Right lobe of liver (tissue), 6 donors: ENCODE measurements around the gene TOMM40L. TPM values are rescaled to one million over a fixed set of nuclear protein-coding genes. Genes with fewer than 3 reads are reported as not detected.

ENCODE experiments used
- ATAC-seq, 4 donors: fragments of 200-7000 bp; cut with Tn5 transposase; one replicate each; pipeline ENCODE4 v1.9.1; 2020; ENCODE audit warnings: mild to moderate bottlenecking in 4 of 4, moderate library complexity in 4 of 4
- DNase-seq, 3 donors: peaks; one replicate each; pipeline ENCODE4 v3.0.0-alpha.2; 2020
- H3K27ac ChIP-seq, 3 donors: fragments of 200-600 bp; one replicate each; pipeline ENCODE4 v1.8.0; 2022
- H3K27me3 ChIP-seq, 2 donors: fragments of 200-600 bp; one replicate each; pipeline ENCODE4 v1.8.0; 2022
- H3K36me3 ChIP-seq, 4 donors: fragments of 200-600 bp; sonication (generic) in 1 of 4; one replicate each; pipeline versions ENCODE4 v1.5.1 to v1.8.0; 2017 to 2022; ENCODE audit warnings: control low read depth in 1 of 4
- H3K4me1 ChIP-seq, 4 donors: fragments of 200-600 bp; sonication (generic) in 1 of 4; one replicate each; pipeline versions ENCODE4 v1.5.1 to v1.8.0; 2017 to 2022; ENCODE audit warnings: control low read depth in 1 of 4
- H3K4me3 ChIP-seq, 3 donors: fragments of 200-600 bp; one replicate each; pipeline ENCODE4 v1.8.0; 2022
- H3K9me3 ChIP-seq, 4 donors: fragments of 200-600 bp; sonication (generic) in 1 of 4; one replicate each; pipeline versions ENCODE4 v1.5.1 to v1.8.0; 2017 to 2022; ENCODE audit warnings: control low read depth in 1 of 4
- POLR2A ChIP-seq: fragments of 450-650 bp; IDR thresholded peaks from one replicate; pipeline ENCODE4 v1.6.1; 2017; ENCODE audit warnings: antibody characterized with exemption, mild to moderate bottlenecking
- WGBS: methylation state at CpG from one replicate; pipeline ENCODE4 v1.1.6; 2018; ENCODE audit warnings: low coverage, low lambda C conversion rate; ENCODE audit not compliant: insufficient coverage; ENCODE audit errors: missing lambda C conversion rate; 5-methylcytosine and 5-hydroxymethylcytosine counted together
- intact Hi-C, 2 donors: fragments of 100-400 bp; cut with DNase I; formaldehyde crosslinking; loops; one replicate each; pipeline versions ENCODE4 v1.11.2 to v1.14.1; 2022
- long read RNA-seq: library from polyadenylated mRNA; unstranded; transcript quantifications from one replicate; pipeline ENCODE4 v2.0.0, GENCODE V29; 2019
- total RNA-seq, 6 experiments: library from RNA; depleted of rRNA in 2 of 6; stranded (reverse); fragments of >200 nt in 2 of 6; fragmentation: NEBNext Ultra II Directional in 3 of 6; extraction: Animal tissue kit (Norgen Biotek cat#: 25700) in 3 of 6; gene quantifications; one replicate each; pipeline versions ENCODE4 v1.1.0 to v1.2.4, GENCODE V29; 2016 to 2023
- TF ChIP-seq, protein P1 (sequence below), 4 donors: fragments of 200-600 bp in 3 of 4; fragments of 450-650 bp in 1 of 4; IDR thresholded peaks; one replicate each; pipeline versions ENCODE4 v1.5.1 to v1.8.0; 2016 to 2022; ENCODE audit warnings: antibody characterized with exemption in 4 of 4, mild to moderate bottlenecking in 2 of 4
- donor health status: DM: no; HTN: yes; CAD: no.
- donor health status: DM: no; HTN: no; CAD: no.
- donor health status: DM: no; HTN: no; CAD: no.
- donor health status: DM: no; HTN: yes; CAD: no.
- donor health status: DM: no; HTN: yes; CAD: no.

Gene TOMM40L
- total RNA-seq, result 10 to 100 TPM in 3 of 6 experiments, 1 to 10 TPM in 3; 4.3 to 18.5 (median 8.1) TPM
- long read RNA-seq, partial matches to known transcripts, result 0 of 1 reads
- long read RNA-seq, other reads (novel, unspliced or antisense), result 1 of 1 reads

DNA sequence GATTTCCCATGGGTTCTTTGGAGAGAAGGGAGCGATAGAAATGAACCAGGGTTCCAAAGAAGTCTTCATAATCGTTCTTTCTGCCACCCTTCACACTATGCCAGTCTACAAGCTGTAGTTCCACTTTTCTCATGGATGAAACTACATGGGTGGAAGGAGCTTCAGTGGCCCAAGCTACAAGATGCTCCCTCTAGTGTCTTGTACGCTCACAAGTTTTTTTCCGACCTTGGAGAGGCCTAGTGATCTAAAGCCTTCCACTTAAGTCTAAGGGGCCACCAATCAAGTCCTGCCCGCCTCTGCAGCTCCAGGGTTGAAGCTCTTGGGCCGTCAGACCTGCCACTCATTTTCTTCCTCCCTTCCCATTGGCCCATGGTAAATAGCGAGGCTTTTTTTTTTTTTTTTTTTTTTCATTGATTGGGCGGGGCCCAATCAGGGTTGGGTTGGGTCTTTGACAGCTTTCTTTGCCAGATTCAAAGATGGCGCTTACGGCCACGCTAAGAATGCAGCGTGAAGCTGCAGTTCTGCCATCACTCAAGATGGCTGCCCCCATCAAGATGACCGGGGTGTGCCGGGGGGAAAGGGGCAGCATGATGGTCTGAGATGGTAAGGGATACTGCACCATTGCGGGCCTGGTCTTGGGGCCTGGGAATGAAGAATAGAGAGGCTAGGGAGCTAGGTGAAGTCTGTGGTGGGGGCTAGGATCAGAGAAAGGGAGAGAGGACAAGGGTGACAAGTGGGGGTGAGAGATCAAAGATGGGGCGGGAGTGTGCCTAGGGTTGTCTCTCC lies at the start of gene TOMM40L:
TSS of gene TOMM40L (plus strand) at position 527 of the 786 bp plus-strand sequence. CDS start 430 bp downstream, outside the sequence.
- TF ChIP-seq POLR2A, result peak; percentile 60
- TF ChIP-seq, protein P1, sequence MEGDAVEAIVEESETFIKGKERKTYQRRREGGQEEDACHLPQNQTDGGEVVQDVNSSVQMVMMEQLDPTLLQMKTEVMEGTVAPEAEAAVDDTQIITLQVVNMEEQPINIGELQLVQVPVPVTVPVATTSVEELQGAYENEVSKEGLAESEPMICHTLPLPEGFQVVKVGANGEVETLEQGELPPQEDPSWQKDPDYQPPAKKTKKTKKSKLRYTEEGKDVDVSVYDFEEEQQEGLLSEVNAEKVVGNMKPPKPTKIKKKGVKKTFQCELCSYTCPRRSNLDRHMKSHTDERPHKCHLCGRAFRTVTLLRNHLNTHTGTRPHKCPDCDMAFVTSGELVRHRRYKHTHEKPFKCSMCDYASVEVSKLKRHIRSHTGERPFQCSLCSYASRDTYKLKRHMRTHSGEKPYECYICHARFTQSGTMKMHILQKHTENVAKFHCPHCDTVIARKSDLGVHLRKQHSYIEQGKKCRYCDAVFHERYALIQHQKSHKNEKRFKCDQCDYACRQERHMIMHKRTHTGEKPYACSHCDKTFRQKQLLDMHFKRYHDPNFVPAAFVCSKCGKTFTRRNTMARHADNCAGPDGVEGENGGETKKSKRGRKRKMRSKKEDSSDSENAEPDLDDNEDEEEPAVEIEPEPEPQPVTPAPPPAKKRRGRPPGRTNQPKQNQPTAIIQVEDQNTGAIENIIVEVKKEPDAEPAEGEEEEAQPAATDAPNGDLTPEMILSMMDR (IDR thresholded peaks at IDR 0.05), result peak; percentile 31 to 48 (median 42)
- Histone ChIP-seq H3K27me3 (no peaks in the 10 kb centered on the region), H3K36me3 (peaks cover 0 to 26% (median 11%) of the 10 kb centered on the region in 4 donors), H3K27ac (peak within 1 kb of the TSS; percentile 69 to 84 (median 79)), H3K4me1 (peaks cover 0 to 48% (median 8%) of the 10 kb centered on the region in 4 donors), H3K4me3 (peak within 1 kb of the TSS; percentile 61 to 73 (median 66)), H3K9me3 (no peaks in the 10 kb centered on the region)
- intact Hi-C loops, result no loop called here
- ATAC-seq (peak; percentile 62 to 81 (median 66)), DNase-seq (peak; percentile 85 to 93 (median 90))
- WGBS, result 0% methylated on average over 16 of the region's 16 CpGs

DNA sequence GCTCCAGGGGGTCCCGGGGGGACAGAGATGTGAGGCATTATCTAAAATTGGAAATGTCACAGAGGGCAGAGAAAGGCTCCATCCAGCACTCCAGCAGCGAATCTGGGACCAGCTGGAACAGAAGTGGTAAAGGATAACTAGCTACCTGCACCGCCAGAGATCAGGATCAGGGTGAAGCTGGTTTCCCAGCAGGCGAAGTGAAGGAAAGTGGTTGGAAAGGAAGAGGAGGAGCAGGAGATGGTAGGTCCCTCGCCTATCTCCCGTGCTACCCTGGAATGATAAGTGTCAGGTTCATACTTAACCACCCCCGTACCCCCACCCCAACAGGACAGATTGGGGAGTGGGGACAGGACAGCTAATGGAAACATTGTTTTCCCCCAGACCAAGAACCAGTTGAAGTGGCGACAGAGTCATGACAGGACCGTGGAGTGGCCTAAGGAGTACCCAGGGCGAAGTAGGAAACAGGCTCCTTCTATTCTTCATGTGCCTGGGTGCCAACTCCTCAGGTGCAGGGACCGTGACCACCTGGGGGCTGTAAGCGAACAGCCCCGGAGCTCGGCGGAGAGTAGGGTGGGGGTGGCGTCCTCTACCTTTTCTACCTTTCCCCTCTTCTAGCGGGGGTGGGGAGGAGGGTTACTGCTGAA lies 49.3 kb upstream of the TOMM40L start:
- DNase-seq (no peak), ATAC-seq (no peak)
- no peak for TF ChIP-seq POLR2A
- TF ChIP-seq, protein P1 (IDR thresholded peaks at IDR 0.05), result no peak
- H3K9me3 ChIP-seq, result no peaks in the 10 kb centered on the region
- H3K36me3 ChIP-seq, result peaks cover 0 to 27% (median 10%) of the 10 kb centered on the region in 4 donors
- 30% methylated on average over 11 of the region's 17 CpGs for whole genome bisulfite sequencing
- H3K27me3 ChIP-seq, result no peaks in the 10 kb centered on the region
- intact Hi-C loops, result no loop called here
- H3K4me3 ChIP-seq, result peak overlapping the region; percentile 72 to 93 (median 73)
- H3K4me1 ChIP-seq, result peaks cover 0 to 24% (median 7%) of the 10 kb centered on the region in 4 donors
- H3K27ac ChIP-seq, result peak overlapping the region; percentile 71 to 86 (median 80)

DNA sequence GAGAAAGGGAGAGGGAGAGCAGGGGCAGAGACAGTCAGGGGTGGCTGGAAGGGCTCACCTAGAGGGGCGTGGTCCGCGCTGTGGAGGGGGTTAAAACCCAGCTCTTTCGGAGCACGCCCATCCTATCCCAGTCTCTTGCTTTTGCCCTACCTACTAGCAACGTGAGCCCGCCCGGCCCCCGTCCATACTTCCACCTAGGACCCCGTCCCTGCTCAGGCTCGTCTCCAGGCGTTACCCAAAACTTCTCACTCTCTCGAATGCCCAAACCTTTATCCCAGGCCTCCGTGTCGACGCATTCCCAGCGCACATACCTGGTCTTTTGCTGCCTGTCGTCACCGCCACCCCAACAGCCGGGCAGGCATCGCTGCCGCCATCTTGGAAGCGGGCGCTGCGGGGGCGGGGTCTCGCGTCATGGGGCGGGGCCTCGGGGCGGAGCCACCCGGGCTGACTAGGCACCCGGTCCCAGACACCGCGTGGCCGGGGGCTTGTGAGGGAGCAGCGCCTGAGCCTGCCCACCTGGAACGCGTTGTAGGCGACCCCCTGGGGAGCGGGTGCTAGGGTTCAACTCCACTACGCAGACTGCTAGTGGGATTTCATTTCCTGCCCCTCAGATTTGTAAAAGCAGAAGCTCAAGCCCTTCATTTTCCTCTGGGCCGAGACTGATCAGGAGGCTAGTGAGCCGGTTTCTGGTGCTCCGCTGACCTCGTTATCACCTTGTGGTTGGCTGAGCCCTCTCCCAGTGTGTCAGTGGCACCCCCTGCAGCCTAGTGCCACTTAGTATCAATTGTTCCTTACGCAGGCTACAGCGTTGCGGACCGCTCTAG lies 48.5 kb upstream of the TOMM40L start, which contains the start of gene B4GALT3:
TSS of gene B4GALT3 (minus strand) at position 396 of the 824 bp plus-strand sequence. CDS start 1,447 bp downstream, outside the sequence.
- peaks cover 0 to 24% (median 7%) of the 10 kb centered on the region in 4 donors for H3K4me1 ChIP-seq

More for the DNA sequence above, 48.5 kb upstream of the TOMM40L start, which contains the start of gene B4GALT3:
- H3K36me3 ChIP-seq, result peaks cover 0 to 22% (median 6%) of the 10 kb centered on the region in 4 donors
- H3K9me3 ChIP-seq, result no peaks in the 10 kb centered on the region
- H3K27ac ChIP-seq, result peak within 1 kb of the TSS; percentile 71 to 86 (median 80)
- H3K4me3 ChIP-seq, result peak within 1 kb of the TSS; percentile 72 to 93 (median 73)
- ATAC-seq (peak; percentile 95 to 97 (median 96)), DNase-seq (peak; percentile 93 to 94 (median 94))
- WGBS, result 3% methylated on average over 35 of the region's 50 CpGs
- TF ChIP-seq POLR2A, result peak; percentile 81
- TF ChIP-seq, protein P1 (IDR thresholded peaks at IDR 0.05), result peak; percentile 23 to 48 (median 34)
- no peaks in the 10 kb centered on the region for H3K27me3 ChIP-seq
- intact Hi-C loops, result no loop called here
